GM23338 (cell line): ENCODE results near the gene RAD51B. TPM values are rescaled to one million over a fixed set of nuclear protein-coding genes. Genes with fewer than 3 reads are reported as not detected.

Source experiments
- ATAC-seq: fragments of 200-7000 bp; cut with Tn5 transposase; 3 replicates; pipeline ENCODE4 v1.9.1; 2020
- DNase-seq: peaks from one replicate; pipeline ENCODE4 v3.0.0-alpha.2; 2015; ENCODE audit warnings: low spot score
- H2AFZ ChIP-seq: fragments of 200-600 bp; sonication (generic); 2 replicates; pipeline ENCODE4 v1.8.0; 2016; ENCODE audit warnings: antibody characterized with exemption, mild to moderate bottlenecking, moderate library complexity
- H3F3A ChIP-seq: fragments of 200-600 bp; sonication (generic); replicated peaks from 2 replicates; pipeline ENCODE4 v1.8.0; 2017; ENCODE audit warnings: antibody characterized with exemption, mixed run types, low read depth
- H3K27ac ChIP-seq: fragments of 200-600 bp; sonication (generic); 2 replicates; pipeline ENCODE4 v1.6.1; 2016; ENCODE audit warnings: low read depth
- H3K27me3 ChIP-seq: fragments of 200-600 bp; sonication (generic); 2 replicates; pipeline ENCODE4 v1.8.0; 2016; ENCODE audit warnings: mild to moderate bottlenecking, mixed run types, moderate library complexity; ENCODE audit not compliant: insufficient read depth
- H3K36me3 ChIP-seq: fragments of 200-600 bp; sonication (generic); 2 replicates; pipeline ENCODE4 v1.8.0; 2016; ENCODE audit warnings: mild to moderate bottlenecking; ENCODE audit not compliant: insufficient read depth
- H3K4me1 ChIP-seq: fragments of 200-600 bp; sonication (generic); 2 replicates; pipeline ENCODE4 v1.8.0; 2016; ENCODE audit warnings: mild to moderate bottlenecking, moderate library complexity; ENCODE audit not compliant: insufficient read depth
- H3K4me2 ChIP-seq: fragments of 200-600 bp; sonication (generic); 2 replicates; pipeline ENCODE4 v1.7.1; 2017; ENCODE audit warnings: mixed run types
- H3K4me3 ChIP-seq: fragments of 200-600 bp; sonication (generic); 2 replicates; pipeline ENCODE4 v1.6.1; 2016; ENCODE audit warnings: mixed run types
- H3K79me2 ChIP-seq: fragments of 200-600 bp; sonication (generic); replicated peaks from 2 replicates; pipeline ENCODE4 v1.8.0; 2017; ENCODE audit warnings: mild to moderate bottlenecking; ENCODE audit not compliant: insufficient read depth
- H3K9me2 ChIP-seq: fragments of 200-600 bp; sonication (generic); 2 replicates; pipeline ENCODE4 v1.8.0; 2017; ENCODE audit not compliant: insufficient read depth
- H4K20me1 ChIP-seq: fragments of 200-600 bp; sonication (generic); replicated peaks from 2 replicates; pipeline ENCODE4 v1.8.0; 2017; ENCODE audit warnings: mild to moderate bottlenecking; ENCODE audit not compliant: insufficient read depth
- H3K27ac Mint-ChIP-seq: 2 replicates; pipeline ENCODE4 v1.8.0; 2020; ENCODE audit warnings: inconsistent platforms, mild to moderate bottlenecking, moderate library complexity, mixed read lengths
- H3K27me3 Mint-ChIP-seq: 3 replicates; pipeline ENCODE4 v1.8.0; 2022; ENCODE audit warnings: low read depth, mild to moderate bottlenecking, moderate library complexity, mixed read lengths, inconsistent platforms; ENCODE audit not compliant: insufficient read depth, poor library complexity
- H3K36me3 Mint-ChIP-seq: 3 replicates; pipeline ENCODE4 v1.8.0; 2021; ENCODE audit warnings: low read depth, mild to moderate bottlenecking, inconsistent platforms, moderate library complexity, mixed read lengths
- H3K4me1 Mint-ChIP-seq: 3 replicates; pipeline ENCODE4 v1.8.0; 2020; ENCODE audit warnings: mild to moderate bottlenecking, inconsistent platforms, mixed read lengths
- H3K4me3 Mint-ChIP-seq: 3 replicates; pipeline ENCODE4 v1.8.0; 2021; ENCODE audit warnings: moderate library complexity, mild to moderate bottlenecking, inconsistent platforms, mixed read lengths
- H3K9me3 Mint-ChIP-seq: 3 replicates; pipeline ENCODE4 v1.8.0; 2020; ENCODE audit warnings: moderate library complexity, mild to moderate bottlenecking, inconsistent platforms, mixed read lengths
- CREB1 ChIP-seq: fragments of 250-450 bp; sonication (Bioruptor Pico); IDR thresholded peaks from 2 replicates; pipeline ENCODE4 v1.5.0; 2020; ENCODE audit warnings: low read depth, mild to moderate bottlenecking, moderate library complexity
- EZH2phosphoT487 ChIP-seq: fragments of 200-600 bp; sonication (generic); IDR thresholded peaks from one replicate; pipeline ENCODE4 v1.8.1; 2018; ENCODE audit warnings: antibody characterized with exemption; ENCODE audit not compliant: unreplicated experiment
- JUNB ChIP-seq: IDR thresholded peaks from one replicate; pipeline ENCODE4 v1.6.1; 2016; ENCODE audit warnings: antibody characterized with exemption; ENCODE audit not compliant: unreplicated experiment
- NANOG ChIP-seq: IDR thresholded peaks from 2 replicates; pipeline ENCODE4 v1.6.1; 2016; ENCODE audit warnings: antibody characterized with exemption, borderline replicate concordance
- POLR2AphosphoS5 ChIP-seq: IDR thresholded peaks from 2 replicates; pipeline ENCODE4 v1.6.1; 2016; ENCODE audit warnings: antibody characterized with exemption, low read depth
- STAT1 ChIP-seq: IDR thresholded peaks from one replicate; pipeline ENCODE4 v1.6.1; 2016; ENCODE audit warnings: antibody characterized with exemption; ENCODE audit not compliant: unreplicated experiment
- ZNF114 ChIP-seq: fragments of 250-450 bp; sonication (Bioruptor Pico); IDR thresholded peaks from 2 replicates; pipeline ENCODE4 v1.5.0; 2020; ENCODE audit warnings: mild to moderate bottlenecking, moderate library complexity
- ZNF331 ChIP-seq: fragments of 250-450 bp; sonication (Bioruptor Pico); IDR thresholded peaks from 2 replicates; pipeline ENCODE4 v1.5.0; 2020; ENCODE audit warnings: low read depth, mild to moderate bottlenecking, moderate library complexity
- polyA plus RNA-seq: library from polyadenylated mRNA; unstranded; fragments of >200 nt; fragmentation: Nextera tagmentation; extraction: Ambion mirVana; gene quantifications from 2 replicates; pipeline ENCODE4 v1.2.1, GENCODE V29; 2016
- total RNA-seq: library from RNA; depleted of rRNA; stranded (reverse); fragments of >200 nt; shearing (Covaris generic); gene quantifications from 2 replicates; pipeline ENCODE4 v1.2.3, GENCODE V29; 2014
- TF ChIP-seq, protein P1 (sequence below): IDR thresholded peaks from 2 replicates; pipeline ENCODE4 v1.6.1; 2016; ENCODE audit warnings: antibody characterized with exemption
- TF ChIP-seq, protein P2 (sequence below): IDR thresholded peaks from one replicate; pipeline ENCODE4 v1.6.1; 2018; ENCODE audit warnings: antibody characterized with exemption; ENCODE audit not compliant: unreplicated experiment
- TF ChIP-seq, protein P3 (sequence below), 2 experiments: fragments of 200-600 bp in 1 of 2; sonication (generic) in 1 of 2; conservative IDR thresholded peaks; 2 replicates each; pipeline versions ENCODE4 v1.5.1 to v1.6.1; 2016 to 2017; ENCODE audit warnings: antibody characterized with exemption in 2 of 2, low read depth in 2 of 2, mild to moderate bottlenecking in 2 of 2, moderate library complexity in 1 of 2
- TF ChIP-seq, protein P4 (sequence below): fragments of 250-450 bp; sonication (Bioruptor Pico); IDR thresholded peaks from 2 replicates; pipeline ENCODE4 v1.5.0; 2020; ENCODE audit warnings: mild to moderate bottlenecking, moderate library complexity

RAD51B gene
- total and polyA plus RNA-seq, 2 experiments from 2014 or later: 15.7 to 29.1 TPM

DNA sequence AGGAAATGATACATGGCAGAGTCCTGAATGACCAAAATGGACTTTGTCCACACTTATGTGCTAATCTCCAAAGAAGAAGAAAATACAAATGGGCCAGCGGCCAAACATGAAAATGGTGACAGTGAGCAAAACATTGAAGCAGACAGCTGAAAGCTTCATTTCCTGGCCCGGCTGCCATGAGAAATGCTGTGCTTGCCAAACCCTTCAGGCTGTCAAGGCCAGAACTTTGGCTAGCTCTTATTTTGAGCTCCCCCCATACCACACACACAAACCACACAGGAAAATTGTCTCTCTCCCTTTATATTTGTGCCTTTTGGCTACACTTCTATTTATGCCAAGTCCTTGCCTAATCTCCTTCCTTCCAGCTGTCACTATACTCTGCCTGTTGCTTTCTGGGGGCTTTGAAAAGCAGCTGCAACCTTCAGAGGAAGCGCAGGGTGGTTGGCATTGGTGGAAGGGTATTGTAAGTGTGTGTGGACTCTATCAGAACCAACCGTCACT is 323.8 kb downstream of the RAD51B start:
- TF ChIP-seq ZNF114 (CRISPR knock-in tag): no peak
- TF ChIP-seq, protein P1, sequence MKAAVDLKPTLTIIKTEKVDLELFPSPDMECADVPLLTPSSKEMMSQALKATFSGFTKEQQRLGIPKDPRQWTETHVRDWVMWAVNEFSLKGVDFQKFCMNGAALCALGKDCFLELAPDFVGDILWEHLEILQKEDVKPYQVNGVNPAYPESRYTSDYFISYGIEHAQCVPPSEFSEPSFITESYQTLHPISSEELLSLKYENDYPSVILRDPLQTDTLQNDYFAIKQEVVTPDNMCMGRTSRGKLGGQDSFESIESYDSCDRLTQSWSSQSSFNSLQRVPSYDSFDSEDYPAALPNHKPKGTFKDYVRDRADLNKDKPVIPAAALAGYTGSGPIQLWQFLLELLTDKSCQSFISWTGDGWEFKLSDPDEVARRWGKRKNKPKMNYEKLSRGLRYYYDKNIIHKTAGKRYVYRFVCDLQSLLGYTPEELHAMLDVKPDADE: no peak
- TF ChIP-seq, protein P2, sequence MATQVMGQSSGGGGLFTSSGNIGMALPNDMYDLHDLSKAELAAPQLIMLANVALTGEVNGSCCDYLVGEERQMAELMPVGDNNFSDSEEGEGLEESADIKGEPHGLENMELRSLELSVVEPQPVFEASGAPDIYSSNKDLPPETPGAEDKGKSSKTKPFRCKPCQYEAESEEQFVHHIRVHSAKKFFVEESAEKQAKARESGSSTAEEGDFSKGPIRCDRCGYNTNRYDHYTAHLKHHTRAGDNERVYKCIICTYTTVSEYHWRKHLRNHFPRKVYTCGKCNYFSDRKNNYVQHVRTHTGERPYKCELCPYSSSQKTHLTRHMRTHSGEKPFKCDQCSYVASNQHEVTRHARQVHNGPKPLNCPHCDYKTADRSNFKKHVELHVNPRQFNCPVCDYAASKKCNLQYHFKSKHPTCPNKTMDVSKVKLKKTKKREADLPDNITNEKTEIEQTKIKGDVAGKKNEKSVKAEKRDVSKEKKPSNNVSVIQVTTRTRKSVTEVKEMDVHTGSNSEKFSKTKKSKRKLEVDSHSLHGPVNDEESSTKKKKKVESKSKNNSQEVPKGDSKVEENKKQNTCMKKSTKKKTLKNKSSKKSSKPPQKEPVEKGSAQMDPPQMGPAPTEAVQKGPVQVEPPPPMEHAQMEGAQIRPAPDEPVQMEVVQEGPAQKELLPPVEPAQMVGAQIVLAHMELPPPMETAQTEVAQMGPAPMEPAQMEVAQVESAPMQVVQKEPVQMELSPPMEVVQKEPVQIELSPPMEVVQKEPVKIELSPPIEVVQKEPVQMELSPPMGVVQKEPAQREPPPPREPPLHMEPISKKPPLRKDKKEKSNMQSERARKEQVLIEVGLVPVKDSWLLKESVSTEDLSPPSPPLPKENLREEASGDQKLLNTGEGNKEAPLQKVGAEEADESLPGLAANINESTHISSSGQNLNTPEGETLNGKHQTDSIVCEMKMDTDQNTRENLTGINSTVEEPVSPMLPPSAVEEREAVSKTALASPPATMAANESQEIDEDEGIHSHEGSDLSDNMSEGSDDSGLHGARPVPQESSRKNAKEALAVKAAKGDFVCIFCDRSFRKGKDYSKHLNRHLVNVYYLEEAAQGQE: no peak
- TF ChIP-seq STAT1: no peak
- no peak for TF ChIP-seq JUNB
- no peak for TF ChIP-seq ZNF331 (CRISPR knock-in tag)
- TF ChIP-seq POLR2AphosphoS5: no peak
- TF ChIP-seq, protein P3, sequence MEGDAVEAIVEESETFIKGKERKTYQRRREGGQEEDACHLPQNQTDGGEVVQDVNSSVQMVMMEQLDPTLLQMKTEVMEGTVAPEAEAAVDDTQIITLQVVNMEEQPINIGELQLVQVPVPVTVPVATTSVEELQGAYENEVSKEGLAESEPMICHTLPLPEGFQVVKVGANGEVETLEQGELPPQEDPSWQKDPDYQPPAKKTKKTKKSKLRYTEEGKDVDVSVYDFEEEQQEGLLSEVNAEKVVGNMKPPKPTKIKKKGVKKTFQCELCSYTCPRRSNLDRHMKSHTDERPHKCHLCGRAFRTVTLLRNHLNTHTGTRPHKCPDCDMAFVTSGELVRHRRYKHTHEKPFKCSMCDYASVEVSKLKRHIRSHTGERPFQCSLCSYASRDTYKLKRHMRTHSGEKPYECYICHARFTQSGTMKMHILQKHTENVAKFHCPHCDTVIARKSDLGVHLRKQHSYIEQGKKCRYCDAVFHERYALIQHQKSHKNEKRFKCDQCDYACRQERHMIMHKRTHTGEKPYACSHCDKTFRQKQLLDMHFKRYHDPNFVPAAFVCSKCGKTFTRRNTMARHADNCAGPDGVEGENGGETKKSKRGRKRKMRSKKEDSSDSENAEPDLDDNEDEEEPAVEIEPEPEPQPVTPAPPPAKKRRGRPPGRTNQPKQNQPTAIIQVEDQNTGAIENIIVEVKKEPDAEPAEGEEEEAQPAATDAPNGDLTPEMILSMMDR (conservative IDR thresholded peaks at IDR 0.05; ENCODE audit: low read depth in 2 of 2): no peak
- TF ChIP-seq EZH2phosphoT487: no peak
- TF ChIP-seq CREB1 (CRISPR knock-in tag): no peak
- TF ChIP-seq NANOG: no peak
- TF ChIP-seq, protein P4, sequence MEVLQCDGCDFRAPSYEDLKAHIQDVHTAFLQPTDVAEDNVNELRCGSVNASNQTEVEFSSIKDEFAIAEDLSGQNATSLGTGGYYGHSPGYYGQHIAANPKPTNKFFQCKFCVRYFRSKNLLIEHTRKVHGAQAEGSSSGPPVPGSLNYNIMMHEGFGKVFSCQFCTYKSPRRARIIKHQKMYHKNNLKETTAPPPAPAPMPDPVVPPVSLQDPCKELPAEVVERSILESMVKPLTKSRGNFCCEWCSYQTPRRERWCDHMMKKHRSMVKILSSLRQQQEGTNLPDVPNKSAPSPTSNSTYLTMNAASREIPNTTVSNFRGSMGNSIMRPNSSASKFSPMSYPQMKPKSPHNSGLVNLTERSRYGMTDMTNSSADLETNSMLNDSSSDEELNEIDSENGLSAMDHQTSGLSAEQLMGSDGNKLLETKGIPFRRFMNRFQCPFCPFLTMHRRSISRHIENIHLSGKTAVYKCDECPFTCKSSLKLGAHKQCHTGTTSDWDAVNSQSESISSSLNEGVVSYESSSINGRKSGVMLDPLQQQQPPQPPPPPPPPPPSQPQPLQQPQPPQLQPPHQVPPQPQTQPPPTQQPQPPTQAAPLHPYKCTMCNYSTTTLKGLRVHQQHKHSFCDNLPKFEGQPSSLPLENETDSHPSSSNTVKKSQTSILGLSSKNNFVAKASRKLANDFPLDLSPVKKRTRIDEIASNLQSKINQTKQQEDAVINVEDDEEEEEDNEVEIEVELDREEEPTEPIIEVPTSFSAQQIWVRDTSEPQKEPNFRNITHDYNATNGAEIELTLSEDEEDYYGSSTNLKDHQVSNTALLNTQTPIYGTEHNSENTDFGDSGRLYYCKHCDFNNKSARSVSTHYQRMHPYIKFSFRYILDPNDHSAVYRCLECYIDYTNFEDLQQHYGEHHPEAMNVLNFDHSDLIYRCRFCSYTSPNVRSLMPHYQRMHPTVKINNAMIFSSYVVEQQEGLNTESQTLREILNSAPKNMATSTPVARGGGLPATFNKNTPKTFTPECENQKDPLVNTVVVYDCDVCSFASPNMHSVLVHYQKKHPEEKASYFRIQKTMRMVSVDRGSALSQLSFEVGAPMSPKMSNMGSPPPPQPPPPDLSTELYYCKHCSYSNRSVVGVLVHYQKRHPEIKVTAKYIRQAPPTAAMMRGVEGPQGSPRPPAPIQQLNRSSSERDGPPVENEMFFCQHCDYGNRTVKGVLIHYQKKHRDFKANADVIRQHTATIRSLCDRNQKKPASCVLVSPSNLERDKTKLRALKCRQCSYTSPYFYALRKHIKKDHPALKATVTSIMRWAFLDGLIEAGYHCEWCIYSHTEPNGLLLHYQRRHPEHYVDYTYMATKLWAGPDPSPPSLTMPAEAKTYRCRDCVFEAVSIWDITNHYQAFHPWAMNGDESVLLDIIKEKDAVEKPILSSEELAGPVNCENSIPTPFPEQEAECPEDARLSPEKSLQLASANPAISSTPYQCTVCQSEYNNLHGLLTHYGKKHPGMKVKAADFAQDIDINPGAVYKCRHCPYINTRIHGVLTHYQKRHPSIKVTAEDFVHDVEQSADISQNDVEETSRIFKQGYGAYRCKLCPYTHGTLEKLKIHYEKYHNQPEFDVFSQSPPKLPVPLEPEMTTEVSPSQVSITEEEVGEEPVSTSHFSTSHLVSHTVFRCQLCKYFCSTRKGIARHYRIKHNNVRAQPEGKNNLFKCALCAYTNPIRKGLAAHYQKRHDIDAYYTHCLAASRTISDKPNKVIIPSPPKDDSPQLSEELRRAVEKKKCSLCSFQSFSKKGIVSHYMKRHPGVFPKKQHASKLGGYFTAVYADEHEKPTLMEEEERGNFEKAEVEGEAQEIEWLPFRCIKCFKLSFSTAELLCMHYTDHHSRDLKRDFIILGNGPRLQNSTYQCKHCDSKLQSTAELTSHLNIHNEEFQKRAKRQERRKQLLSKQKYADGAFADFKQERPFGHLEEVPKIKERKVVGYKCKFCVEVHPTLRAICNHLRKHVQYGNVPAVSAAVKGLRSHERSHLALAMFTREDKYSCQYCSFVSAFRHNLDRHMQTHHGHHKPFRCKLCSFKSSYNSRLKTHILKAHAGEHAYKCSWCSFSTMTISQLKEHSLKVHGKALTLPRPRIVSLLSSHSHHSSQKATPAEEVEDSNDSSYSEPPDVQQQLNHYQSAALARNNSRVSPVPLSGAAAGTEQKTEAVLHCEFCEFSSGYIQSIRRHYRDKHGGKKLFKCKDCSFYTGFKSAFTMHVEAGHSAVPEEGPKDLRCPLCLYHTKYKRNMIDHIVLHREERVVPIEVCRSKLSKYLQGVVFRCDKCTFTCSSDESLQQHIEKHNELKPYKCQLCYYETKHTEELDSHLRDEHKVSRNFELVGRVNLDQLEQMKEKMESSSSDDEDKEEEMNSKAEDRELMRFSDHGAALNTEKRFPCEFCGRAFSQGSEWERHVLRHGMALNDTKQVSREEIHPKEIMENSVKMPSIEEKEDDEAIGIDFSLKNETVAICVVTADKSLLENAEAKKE (CRISPR knock-in tag): no peak
- H3K36me3 Mint-ChIP-seq: peaks cover 6% of the 10 kb centered on the region; the same call in 2 of the 3 replicates
- Histone ChIP-seq H3K9me2 (no peaks in the 10 kb centered on the region), H3K27ac (no peak overlapping the region), H3K79me2 (no peaks in the 10 kb centered on the region), H3F3A (no peaks in the 10 kb centered on the region), H3K36me3 (no peaks in the 10 kb centered on the region), H3K4me1 (peaks cover 5% of the 10 kb centered on the region; the same call in 1 of the 2 replicates), H3K4me2 (no peak overlapping the region), H3K4me3 (no peak overlapping the region), H4K20me1 (no peaks in the 10 kb centered on the region), H2AFZ (no peak overlapping the region), H3K27me3 (no peaks in the 10 kb centered on the region)
- DNase-seq: no peak
- H3K27me3 Mint-ChIP-seq: peaks cover 2% of the 10 kb centered on the region
- H3K9me3 Mint-ChIP-seq: peaks cover 6% of the 10 kb centered on the region; the same call in 2 of the 3 replicates
- H3K4me3 Mint-ChIP-seq: no peak overlapping the region
- peaks cover 24% of the 10 kb centered on the region for H3K4me1 Mint-ChIP-seq
- no peak for ATAC-seq
- H3K27ac Mint-ChIP-seq: no peak overlapping the region
